ENCODE results near the gene BTRC. TPM values are rescaled to one million over a fixed set of nuclear protein-coding genes. Genes with fewer than 3 reads are reported as not detected.

BTRC gene
- polyA plus RNA-seq, 1 experiment, result 23.2 TPM

DNA sequence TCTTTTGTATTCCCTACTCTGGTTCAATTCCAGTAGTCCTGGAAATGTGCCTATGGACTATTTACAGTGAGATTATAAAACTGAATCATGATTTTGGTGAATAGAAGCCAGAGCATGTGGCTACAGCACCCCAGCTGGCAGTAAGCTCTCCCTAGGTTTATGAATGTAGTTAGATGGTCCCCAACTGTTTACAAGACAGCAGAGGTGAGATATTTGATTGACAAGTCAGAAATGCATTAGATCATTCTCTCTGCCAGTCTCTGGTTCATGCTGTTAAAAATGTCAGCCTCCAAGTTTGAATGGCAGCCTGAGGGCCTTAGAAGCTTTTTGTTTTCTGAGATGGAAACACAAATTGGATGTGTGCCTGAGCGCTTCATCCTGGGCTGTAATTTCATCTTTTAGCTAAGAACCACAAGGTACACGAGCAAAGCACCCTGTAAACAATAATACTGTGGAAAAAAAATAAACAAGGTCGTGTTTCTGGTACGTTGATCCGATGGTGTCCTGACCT is 85.0 kb downstream of the BTRC start:
- ChIA-PET CTCF (interaction anchor here (0.6 to 4.9 kb wide), 4 partner anchors 29 to 278 kb away, joined by 3 to 30 read pairs (median 15); no protein-coding TSS in a partner anchor), POLR2A (no interaction called here)
- TF ChIP-seq, protein P1, sequence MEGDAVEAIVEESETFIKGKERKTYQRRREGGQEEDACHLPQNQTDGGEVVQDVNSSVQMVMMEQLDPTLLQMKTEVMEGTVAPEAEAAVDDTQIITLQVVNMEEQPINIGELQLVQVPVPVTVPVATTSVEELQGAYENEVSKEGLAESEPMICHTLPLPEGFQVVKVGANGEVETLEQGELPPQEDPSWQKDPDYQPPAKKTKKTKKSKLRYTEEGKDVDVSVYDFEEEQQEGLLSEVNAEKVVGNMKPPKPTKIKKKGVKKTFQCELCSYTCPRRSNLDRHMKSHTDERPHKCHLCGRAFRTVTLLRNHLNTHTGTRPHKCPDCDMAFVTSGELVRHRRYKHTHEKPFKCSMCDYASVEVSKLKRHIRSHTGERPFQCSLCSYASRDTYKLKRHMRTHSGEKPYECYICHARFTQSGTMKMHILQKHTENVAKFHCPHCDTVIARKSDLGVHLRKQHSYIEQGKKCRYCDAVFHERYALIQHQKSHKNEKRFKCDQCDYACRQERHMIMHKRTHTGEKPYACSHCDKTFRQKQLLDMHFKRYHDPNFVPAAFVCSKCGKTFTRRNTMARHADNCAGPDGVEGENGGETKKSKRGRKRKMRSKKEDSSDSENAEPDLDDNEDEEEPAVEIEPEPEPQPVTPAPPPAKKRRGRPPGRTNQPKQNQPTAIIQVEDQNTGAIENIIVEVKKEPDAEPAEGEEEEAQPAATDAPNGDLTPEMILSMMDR (IDR thresholded peaks at IDR 0.05; ENCODE audit: low read depth, low read length), result no peak
- Histone ChIP-seq H3K27me3 (ENCODE audit: control insufficient read depth, insufficient read depth, low read length) (no peaks in the 10 kb centered on the region), H3K27ac (ENCODE audit: low read depth, low read length) (no peak overlapping the region), H3K4me3 (ENCODE audit: low read depth, low read length) (no peak overlapping the region), H3K9me3 (ENCODE audit: control insufficient read depth, insufficient read depth, low read length) (no peaks in the 10 kb centered on the region)
- no peak for DNase-seq (ENCODE audit: low read depth, low spot score)

GRCh38 chr10:101441541-101442455 is 87.8 kb downstream of the BTRC start:
- peak; percentile 30 for DNase-seq (ENCODE audit: low read depth, low spot score)
- Histone ChIP-seq H3K27ac (ENCODE audit: low read depth, low read length) (no peak overlapping the region), H3K9me3 (ENCODE audit: control insufficient read depth, insufficient read depth, low read length) (no peaks in the 10 kb centered on the region), H3K4me3 (ENCODE audit: low read depth, low read length) (no peak overlapping the region), H3K27me3 (ENCODE audit: control insufficient read depth, insufficient read depth, low read length) (no peaks in the 10 kb centered on the region)
- POLR2A ChIA-PET, result interaction anchor here (0.6 kb wide), 2 partner anchors 34 to 280 kb away, joined by 4 read pairs; no protein-coding TSS in a partner anchor
- CTCF ChIA-PET, result interaction anchor here (0.5 to 4.9 kb wide), 21 partner anchors 8 to 254 kb away, joined by 3 to 30 read pairs (median 4); no protein-coding TSS in a partner anchor
- TF ChIP-seq, protein P1 (IDR thresholded peaks at IDR 0.05; ENCODE audit: low read depth, low read length), result peak; percentile 74

- DNase-seq (ENCODE audit: low read depth, low spot score), result no peak
- Histone ChIP-seq H3K9me3 (ENCODE audit: control insufficient read depth, insufficient read depth, low read length) (no peaks in the 10 kb centered on the region), H3K27ac (ENCODE audit: low read depth, low read length) (no peak overlapping the region), H3K27me3 (ENCODE audit: control insufficient read depth, insufficient read depth, low read length) (no peaks in the 10 kb centered on the region), H3K4me3 (ENCODE audit: low read depth, low read length) (no peak overlapping the region)
- ChIA-PET CTCF (interaction anchor here (0.5 to 4.1 kb wide), 9 partner anchors 11 to 229 kb away, joined by 3 to 30 read pairs (median 4); no protein-coding TSS in a partner anchor), POLR2A (no interaction called here)
- TF ChIP-seq, protein P1 (IDR thresholded peaks at IDR 0.05; ENCODE audit: low read depth, low read length), result no peak
Measured at GRCh38 chr10:101442456-101442800, 88.5 kb downstream of the BTRC start.

GRCh38 chr10:101444058-101444898 is 90.3 kb downstream of the BTRC start:
- no peak for DNase-seq (ENCODE audit: low read depth, low spot score)
- no peaks in the 10 kb centered on the region for H3K9me3 ChIP-seq (ENCODE audit: control insufficient read depth, insufficient read depth, low read length)
- ChIA-PET POLR2A (interaction anchor here (0.6 kb wide), 1 partner anchor 90 kb away, joined by 3 read pairs; the partner anchor contains the start of gene BTRC), CTCF (interaction anchor here (0.5 to 3.6 kb wide), 31 partner anchors 8 to 283 kb away, joined by 3 to 58 read pairs (median 4); partner anchors contain the start of gene BTRC)
- TF ChIP-seq, protein P1 (IDR thresholded peaks at IDR 0.05; ENCODE audit: low read depth, low read length), result peak; percentile 43
- no peaks in the 10 kb centered on the region for H3K27me3 ChIP-seq (ENCODE audit: control insufficient read depth, insufficient read depth, low read length)
- H3K4me3 ChIP-seq (ENCODE audit: low read depth, low read length), result no peak overlapping the region
- H3K27ac ChIP-seq (ENCODE audit: low read depth, low read length), result no peak overlapping the region
